Activated effector memory CD4-positive, alpha-beta T cell treated with Interleukin-2 at 50 U/mL for 16 hours (primary cell): ENCODE results near the gene CASP9.
"Not testable (repeated sequence)": the region's sequence is repeated elsewhere in the genome, so short reads cannot be mapped to it uniquely, and the experiment has no call there.

Source experiments
- DNase-seq: peaks from one replicate; pipeline ENCODE4 v3.0.0-alpha.2; 2020

Gene CASP9

DNA sequence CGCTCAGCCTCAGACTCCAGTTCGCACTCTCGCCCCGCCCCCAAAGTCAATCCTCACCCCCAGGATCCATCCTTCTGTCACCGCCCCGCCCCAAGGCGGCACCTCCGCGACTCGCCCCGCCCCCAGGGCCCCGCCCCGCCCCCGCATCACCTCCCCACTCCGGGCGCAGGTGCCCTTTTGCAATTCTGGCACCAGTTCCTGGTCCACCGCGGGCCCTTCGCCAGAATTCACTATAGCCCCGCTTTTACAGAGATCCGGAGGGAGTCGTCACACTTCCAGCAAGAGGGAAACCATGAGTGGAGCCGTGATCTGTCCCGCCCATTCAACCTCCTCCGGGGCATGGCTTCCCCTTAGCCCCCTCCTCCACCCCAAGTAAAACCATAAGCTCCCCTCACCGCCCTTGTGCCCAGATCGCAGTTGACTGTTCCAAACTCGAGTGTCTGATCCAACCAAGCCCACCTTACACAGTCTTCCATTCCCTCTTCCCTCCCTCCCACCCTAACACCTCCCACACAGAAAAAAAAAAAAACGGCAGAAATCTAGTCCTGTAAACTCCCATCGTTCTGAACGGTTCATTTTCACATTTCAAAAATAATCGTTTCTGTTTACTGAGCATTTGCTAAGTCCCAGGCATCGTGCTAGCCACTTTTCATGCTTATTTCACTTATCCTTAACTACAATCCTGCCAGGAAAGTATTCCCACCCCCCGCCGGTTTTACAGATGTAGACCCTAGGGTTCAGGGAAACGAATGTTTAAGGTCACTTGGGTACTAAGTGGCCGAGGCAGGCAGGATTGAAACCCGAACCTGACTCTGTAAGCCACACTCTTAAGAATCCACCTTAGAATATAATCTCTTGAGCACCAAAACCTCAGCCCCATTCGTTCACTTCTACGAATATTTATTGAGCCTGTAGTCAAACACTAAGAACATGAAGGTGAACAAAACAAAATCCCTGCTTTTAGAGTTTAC, 1.3 kb upstream of the CASP9 start:
- no peak for DNase-seq

DNA sequence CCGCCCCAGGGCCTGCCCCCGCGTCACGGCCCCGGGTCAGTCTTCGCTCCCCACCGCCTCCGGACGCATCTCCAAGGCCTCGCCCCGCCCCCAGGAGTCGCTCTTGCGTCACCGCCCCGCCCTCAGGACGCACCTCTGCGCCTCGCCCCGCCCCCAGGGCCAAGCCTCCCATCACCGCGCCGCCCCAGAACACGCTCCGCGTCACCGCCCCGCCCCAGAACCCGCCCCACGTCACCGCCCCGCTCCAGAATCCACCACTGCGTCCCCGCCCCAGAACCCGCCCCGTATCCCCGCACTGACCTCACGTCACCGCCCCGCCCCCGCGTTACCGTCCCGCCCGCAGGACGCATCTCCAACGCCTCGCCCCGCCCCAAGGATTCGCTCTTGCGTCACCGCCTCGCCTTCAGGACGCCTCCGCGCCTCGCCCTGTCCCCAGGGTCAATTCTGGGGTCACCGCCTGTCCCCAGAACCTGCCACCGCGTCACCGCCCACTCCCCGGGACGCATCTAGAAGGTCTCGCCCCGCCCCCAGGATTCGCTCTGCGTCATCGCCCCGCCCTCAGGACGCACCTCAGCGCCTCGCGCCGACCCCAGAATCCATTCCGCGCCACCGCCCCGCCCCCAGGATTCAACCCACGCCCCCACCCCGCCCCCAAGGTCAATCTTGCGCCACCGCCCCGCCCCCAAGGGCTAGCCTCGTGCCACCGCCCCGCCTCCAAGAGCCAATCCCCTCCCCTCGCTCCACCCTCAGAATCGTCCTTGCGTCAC, 451 bp upstream of the CASP9 start:
- peak; percentile 99 for DNase-seq

DNA sequence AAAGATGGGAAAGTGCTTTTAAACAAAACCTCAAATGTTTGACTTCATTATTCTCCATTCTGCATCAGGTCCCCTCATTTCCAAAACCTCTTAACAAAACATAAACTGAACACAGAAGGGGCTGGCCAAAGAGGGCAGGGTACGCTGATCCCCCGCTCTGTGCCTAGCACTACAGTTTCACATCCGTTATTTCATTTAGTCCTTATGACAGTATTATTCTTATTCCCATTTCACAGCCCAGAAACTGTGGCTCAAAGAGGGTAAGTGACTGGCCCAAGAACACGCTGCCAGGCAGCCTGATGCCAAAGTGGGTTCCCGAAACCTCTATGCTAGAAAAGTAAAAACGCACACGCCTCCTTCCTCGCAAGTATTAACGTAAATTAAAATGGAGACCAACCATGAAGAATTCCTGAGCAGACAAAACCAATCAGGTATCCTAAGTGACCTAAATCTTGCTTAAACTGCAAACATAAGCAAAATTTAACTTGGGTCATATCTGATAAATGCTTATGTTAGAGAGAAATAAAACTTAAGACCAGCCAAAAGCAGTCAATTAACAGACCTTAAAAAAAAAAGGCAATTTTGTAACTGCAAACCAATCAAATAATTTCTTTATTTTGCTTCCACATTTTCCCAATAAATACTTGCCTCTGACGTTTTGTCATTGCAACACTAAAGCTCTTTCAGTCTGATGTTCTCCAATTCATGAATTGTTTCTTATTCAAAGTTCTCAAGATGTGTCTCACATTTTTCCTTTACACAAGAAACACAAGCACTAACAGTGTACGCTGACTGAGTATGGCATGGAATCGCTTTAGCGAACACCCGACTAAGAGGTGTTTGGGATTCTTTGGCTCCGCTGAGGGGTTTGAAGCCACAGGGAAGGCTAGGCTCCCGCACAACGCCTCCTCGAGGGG, 653 bp downstream of the CASP9 start:
- DNase-seq = no peak

DNA sequence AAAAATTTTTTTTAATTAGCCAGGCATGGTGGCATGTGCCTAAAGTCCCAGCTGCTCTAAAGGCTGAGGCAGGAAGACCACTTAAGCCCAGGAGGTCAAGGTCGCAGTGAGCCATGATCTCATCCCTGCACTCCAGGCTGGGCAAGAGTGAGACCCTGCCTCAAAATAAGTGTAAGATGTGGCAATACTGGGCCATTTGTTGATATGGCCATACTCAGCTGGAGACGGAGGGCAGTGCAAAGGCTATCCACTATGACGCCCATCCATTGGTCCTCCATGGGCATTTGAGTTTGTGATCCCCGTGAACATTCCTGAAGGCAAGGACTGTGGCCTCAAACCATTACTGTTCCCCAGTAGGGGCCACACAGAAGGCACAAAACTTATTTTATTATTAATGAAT, 1.5 kb downstream of the CASP9 start:
- DNase-seq = no peak

DNA sequence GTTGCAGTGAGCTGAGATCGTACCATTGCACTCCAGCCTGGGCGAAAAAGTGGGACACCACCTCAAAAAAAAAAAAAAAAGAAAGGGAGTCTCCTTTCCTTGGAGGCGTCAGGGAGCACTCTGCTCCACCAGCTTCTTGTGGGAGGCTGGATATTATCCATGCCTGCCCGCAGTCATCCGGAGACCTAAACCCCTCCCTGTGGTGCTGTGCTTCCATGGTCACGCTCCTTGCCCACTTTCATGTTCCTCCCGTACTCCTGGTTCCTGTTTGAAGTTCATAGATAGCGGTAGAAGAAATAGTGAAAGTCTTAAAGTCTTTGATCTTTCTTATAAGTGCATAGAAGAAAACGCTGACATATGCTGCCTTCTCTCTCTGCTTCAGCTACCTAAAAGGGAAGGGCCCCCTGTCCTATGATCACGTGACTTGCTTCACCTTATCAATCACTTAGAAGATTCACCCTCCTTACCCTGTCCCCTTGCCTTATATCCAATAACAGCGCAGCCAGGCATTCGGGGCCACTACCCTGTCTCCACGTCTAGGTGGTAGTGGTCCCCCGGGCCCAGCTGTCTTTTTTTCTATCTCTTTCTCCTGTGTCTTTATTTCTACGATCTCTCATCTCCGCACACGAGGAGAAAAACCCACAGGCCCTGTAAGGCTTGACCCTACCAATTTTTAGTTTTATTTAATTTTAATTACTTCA, 2.7 kb downstream of the CASP9 start:
- DNase-seq = not testable (repeated sequence)

DNA sequence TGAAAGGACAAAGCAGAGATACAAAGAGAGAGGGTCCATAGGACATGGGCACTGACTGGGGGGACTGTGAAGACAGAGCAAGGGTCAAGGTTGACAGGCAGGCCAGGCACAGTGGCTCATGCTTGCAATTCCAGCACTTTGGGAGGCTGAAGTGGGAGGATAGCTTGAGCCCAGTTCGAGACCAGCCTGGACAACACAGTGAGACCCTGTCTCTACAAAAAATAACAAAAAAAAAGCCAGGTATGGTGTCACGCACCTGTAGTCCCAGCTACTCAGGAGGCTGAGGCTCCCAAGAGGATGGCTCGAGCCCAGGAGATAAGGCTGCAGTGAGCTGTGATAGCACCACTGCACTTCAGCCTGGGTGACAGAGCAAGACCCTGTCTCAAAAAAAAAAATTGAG, 4.4 kb downstream of the CASP9 start:
- no peak for DNase-seq

DNA sequence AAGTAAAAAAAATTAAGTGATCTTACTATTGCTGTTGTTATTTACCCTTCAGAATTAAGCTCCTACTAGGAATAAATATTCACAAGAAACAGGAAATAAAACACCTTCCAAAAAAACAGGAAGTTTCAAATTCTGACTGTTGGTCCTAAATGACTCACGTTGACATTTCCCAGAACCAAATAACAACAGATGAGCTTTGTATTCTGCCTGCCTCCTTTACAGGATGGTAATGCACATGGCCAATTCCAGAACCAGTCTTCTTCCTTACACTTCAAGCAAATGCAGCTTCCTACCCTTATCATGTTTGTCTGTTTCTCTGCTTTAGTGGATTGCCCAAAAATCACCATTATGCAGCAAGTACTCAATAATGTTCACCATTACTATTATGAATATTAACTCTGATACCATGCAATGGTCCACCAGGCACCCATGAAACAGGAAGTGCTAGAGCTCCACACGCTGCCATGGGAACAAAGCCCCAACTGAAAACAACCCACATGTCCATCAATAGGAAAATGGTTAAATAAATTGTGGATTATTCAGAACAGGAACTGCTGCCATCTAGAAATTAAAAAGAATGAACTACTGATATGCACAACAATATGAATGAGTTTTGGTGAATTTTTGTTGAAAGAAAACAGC, 8.9 kb downstream of the CASP9 start:
- DNase-seq = no peak

DNA sequence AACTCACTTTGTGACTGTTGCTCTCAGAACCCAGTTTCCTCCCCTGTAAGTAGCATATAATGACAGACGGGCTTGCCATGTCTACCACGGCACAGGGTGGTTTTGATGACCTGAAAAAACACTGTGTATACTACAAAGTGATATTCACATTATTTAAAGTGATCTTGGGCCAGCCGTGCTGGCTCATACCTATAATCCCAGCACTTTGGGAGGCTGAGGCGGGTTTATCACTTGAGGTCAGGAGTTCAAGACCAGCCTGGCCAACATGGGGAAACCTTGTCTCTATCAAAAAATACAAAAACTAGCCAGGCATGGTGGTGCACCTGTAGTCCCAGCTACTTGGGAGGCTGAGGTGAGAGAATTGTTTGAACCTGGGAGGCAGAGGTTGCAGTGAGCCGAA, 9.5 kb downstream of the CASP9 start:
- DNase-seq = not testable (repeated sequence)

DNA sequence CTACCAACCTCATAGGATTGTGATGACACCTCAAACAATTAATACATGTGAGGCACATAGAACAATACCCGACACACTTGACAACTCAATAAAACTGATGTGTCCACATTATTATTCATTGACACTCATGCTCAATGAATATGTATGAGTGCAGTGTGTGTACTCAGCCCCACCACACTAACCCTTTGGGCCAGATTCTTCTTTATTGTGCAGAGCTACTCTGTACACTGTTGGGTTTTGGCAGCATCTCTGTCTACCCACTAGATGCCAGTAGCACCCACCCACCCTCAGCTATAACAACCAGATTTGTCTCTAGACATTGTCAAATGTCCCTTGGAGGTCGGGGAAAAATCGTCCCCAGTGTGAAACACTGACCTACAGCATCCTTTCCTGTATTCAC, 10.1 kb downstream of the CASP9 start:
- DNase-seq = no peak

DNA sequence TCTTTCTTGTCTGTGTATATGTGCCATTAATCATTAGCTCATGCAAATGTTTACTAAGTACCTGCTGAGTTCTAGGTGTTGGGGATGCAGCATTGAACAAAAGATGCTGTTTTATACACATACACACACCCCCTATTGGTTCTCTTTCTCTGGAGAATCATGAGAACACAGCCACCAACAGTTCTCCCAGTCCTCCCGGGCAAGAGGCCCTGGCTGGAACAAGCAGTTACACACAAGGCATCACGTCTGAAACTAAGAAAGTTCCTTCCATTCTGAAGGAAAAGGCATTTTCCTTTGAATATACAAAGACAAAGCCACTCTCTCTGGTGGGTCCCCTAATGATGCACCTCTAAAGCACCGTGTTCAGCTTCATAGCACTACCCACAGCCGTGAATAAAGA, 10.8 kb downstream of the CASP9 start:
- no peak for DNase-seq

DNA sequence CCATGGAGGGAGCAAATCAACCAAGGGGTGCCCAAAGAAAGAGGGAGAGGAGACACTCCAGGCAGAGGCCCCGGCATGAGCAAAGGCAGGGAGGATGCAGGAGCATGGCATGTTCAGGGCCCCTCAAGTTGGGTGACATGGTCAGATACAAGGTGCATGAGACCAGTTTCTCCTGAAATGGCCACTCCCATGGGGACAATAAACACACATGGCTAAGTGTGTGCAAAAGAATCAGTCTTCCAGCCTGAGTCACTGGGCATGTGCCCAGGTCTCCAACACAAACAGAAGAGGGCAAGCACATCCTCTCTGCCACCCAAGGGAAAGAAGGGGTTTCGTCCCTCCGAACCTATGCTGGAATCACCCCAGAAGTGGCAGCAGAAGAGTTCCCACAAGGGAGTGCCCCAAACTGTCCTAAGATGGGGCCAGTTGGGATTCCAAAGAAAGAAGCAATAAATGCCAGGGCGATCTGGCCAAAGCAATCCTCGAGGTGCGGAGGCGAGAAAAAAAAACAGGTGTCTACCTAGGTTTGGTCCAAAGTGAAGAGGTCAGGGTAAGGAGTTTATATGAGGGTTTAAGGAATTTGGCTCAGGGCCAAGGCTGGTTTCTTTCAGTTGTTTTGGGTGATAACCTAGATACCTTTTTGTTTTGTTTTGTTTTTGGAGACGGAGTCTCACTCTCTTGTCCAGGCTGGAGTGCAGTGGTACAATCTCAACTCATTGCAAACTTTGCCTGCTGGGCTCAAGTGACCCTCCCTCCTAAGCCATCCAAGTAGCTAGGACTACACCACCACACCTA, 13.2 kb downstream of the CASP9 start:
- no peak for DNase-seq

DNA sequence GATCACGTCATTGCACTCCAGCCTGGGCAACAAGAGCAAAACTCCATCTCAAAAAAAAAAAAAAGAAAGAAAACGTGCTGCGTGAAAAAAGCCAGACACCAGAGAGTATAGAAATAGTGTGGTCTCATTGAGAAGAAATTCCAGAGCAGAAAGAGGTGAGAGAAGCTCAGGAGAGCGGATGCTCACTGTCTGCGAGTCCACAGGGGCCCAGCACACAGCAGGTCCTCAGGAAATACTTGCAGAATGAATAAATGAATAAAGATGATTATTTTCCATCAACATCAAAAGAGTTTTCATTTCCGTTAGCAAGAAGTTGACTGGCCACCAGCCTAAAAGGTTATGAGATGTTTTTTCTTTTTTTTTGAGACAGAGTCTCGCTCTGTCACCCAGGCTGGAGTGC, 14.4 kb downstream of the CASP9 start:
- no peak for DNase-seq

DNA sequence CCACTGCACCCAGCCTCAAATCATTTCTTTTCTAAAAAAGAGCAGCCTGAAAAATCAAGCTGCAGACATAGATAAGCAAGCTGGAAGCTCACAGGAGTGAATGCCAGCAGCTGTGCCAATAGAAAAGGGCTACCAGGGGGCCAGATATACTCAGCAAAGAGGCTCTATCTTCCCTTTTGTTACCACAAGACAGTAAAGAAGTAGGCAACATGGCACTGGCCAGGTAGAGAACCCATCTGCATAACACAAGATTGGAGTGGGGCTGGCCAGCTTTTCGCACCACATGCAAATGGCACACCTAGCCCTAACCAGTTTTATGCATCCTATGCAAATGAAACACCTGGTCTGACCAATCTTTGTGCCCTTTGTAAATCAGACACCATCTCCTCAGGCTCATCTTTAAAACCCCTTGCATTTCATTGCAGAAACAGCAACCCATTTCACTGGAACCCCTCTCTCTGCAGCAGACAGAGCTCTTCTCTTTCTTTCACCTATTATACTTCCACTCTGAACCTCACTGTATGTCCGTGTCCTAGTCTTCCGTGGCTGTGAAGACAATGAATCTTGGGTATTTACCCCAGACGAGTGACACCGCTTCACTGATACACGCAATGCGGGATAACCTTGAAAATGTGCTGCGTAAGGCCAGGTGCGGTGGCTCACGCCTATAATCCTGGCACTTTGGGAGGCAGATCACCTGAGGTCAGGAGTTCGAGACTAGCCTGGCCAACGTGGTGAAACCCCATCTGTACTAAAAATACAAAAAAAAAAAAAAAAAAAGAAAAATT, 15.1 kb downstream of the CASP9 start:
- DNase-seq = no peak

DNA sequence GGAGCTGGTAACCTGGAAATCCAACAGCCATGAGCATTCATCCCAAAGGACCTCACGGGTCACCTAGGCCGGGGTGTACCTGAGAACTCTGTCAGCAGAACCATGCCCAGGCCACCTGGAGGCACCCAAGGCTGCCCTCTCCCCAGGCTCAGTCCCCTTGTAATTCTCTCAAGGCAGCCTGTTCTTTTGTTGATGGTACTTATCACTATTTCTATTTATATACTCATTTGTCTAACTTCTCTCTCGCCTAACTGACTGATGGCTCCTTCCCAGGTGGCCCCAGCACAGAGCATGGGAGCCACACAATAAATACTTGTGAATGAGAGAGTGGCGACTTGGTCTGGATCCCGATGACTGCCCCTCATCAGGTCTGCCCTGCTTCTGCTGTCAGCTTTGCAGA, 16.7 kb downstream of the CASP9 start:
- no peak for DNase-seq

DNA sequence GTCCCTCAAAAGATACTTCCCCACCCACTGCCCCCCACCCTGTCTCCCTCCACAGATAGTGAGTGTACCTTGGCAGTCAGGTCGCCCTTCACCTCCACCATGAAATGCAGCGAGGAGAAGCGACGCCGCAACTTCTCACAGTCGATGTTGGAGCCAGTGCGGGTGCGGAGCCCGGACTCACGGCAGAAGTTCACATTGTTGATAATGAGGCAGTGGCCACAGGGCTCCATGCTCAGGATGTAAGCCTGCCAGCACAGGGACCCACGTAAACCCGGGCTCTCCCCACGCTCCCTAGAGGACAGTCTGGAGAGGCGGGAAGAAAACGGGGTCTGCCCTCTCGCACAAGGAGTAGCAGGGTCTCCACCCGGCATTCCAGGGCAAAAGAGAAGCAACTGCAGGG, 17.2 kb downstream of the CASP9 start:
- no peak for DNase-seq

DNA sequence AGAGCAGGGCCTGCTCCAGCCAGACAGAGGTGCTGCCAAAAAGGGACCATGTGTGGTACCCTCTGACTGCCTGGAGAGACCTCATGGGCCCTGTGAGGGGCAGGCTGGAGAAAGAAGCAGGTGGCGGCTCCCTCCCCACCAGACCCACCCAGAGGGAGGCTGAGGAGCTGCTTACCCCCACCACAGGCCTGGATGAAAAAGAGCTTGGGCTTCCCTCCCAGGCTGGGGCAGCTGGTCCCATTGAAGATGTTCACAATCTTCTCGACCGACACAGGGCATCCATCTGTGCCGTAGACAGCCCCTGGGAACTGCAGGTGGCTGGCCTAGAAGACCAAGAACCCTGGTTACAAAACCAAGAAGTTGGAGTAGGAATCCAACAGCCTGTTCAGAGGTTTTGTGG, 19.6 kb downstream of the CASP9 start:
- DNase-seq = no peak

DNA sequence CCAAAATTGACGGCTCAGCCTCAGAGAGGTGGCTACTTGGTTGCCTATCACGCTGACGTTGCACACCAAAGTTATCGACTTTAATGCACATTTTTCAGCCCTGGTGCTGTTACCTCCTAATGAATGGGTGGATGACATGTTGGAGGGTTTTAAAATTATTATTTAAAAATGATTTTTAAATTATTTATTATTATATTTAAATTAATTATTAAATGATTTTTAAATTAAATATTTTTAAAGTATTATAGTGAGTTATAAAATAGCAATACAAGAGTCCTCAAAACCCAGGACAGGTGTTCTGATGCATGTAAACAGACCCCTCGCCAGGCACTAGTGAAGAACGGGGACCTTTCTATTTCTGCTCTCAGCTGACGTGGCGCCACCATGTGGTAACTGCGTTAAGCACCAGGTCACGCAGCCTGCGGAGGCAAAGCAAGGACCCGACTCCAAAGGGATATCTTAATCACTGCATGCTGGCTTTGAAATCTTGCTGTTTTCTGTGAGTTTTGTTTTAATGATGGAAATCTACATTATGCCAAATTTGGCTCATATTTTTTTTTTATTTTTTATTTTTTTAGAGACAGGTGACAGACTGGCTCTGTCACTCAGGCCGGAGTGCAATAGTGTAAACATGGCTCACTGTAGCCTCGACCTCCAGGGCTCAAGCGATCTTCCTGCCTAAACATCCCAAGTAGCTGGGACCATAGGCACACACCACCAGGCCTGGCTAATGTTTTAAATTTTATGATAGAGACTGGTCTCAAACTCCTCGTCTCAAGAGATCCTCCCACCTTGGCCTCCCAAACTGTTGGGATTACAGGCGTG, 22.6 kb downstream of the CASP9 start:
- peak; percentile 27 for DNase-seq

DNA sequence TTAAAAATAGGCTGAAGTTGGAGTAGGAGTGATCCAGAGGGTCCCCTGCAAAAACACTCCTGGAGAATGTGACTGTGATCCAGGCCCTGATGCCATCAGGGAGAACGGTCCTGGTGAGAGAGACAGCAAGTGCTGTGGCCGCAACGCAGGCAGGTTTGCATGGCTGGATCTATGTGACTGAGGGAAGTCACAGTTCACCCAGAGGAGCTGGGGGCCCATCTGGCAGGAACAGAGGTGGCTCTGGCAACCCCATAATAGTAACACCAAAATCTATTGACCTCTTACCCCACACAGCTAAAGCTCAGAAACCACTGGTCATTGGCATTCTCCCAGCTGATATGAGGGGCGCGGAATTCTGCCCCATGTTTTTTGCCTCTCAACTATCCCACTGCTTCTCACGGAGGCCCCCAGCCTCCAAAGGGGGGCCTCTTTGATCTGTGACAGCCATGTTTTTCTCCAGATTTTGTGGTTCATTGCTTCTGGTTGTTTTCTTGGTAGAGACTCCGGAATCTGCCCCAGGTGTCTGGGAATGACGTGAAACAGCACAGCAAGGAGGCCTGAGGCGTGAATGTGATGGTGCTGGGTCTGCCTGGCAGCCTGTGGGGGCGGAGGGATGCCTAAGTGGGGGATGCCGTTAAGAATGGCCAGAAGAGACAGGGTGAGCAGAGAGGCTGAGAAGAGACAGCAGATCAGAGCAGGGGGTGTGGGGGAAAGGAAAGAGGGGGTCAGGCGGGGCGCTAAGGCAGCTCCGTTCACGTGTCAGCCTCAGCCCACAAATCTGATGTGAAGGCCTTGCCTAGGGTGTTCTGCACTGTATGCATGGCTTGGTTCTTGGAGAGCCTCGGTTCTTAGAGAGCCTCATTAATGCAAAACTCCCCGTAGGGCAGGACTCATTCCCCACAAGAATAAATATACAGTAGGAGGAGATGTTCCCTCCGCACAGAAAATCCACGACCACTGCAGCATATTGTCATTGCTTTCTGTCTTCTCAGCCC, 23.5 kb downstream of the CASP9 start:
- DNase-seq = no peak
